ENCODE data around the gene ENOSF1.

Gene ENOSF1

DNA sequence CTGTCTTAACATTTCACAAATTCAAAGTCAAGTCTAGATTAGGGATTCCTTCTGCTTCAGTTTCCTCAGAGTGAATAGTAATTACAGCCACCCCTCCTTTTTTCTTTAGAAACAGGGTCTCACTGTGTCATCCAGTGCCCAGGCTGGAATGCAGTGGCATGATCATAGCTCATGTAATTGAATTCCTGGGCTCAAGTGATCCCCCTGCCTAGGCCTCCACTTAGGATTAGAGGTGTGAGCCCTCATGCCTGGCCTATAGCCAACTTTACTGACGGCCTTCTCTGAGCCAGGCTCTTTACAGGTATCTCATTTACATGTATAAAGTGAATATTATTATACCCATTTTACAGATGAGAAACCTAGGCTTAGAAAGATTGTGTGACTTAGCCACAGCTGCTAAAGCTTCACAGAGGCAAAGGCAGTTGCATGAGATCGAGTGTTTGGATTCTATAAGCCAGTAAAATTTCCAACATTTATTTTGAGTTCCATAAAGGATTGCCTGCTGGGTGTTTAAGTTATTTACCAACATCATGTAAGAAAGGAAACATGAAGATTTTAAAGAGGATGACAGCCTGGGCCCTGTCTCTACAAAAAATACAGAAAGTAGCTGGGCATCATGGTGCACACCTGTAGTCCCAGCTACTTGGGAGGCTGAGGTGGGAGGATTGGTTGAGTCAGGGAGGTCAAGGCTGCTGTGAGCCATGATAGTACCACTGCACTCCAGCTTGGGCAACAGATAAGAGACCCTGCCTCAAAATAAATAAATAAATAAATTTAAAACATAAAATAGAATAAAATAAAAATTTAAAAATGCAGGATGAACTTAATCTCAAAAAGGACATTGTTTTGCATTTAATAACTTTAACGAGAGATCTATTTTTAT is 1.8 kb downstream of the ENOSF1 start:
- TF ChIP-seq, protein P1, sequence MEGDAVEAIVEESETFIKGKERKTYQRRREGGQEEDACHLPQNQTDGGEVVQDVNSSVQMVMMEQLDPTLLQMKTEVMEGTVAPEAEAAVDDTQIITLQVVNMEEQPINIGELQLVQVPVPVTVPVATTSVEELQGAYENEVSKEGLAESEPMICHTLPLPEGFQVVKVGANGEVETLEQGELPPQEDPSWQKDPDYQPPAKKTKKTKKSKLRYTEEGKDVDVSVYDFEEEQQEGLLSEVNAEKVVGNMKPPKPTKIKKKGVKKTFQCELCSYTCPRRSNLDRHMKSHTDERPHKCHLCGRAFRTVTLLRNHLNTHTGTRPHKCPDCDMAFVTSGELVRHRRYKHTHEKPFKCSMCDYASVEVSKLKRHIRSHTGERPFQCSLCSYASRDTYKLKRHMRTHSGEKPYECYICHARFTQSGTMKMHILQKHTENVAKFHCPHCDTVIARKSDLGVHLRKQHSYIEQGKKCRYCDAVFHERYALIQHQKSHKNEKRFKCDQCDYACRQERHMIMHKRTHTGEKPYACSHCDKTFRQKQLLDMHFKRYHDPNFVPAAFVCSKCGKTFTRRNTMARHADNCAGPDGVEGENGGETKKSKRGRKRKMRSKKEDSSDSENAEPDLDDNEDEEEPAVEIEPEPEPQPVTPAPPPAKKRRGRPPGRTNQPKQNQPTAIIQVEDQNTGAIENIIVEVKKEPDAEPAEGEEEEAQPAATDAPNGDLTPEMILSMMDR (IDR thresholded peaks at IDR 0.05; ENCODE audit: low read depth, low read length), result no peak
- Histone ChIP-seq H3K36me3 (no peaks in the 10 kb centered on the region), H3K27me3 (no peaks in the 10 kb centered on the region), H3K9me3 (no peaks in the 10 kb centered on the region), H3K4me1 (no peaks in the 10 kb centered on the region), H3K4me3 (ENCODE audit: low read depth, low read length) (peak overlapping the region; percentile 84)
- no peak for DNase-seq

DNA sequence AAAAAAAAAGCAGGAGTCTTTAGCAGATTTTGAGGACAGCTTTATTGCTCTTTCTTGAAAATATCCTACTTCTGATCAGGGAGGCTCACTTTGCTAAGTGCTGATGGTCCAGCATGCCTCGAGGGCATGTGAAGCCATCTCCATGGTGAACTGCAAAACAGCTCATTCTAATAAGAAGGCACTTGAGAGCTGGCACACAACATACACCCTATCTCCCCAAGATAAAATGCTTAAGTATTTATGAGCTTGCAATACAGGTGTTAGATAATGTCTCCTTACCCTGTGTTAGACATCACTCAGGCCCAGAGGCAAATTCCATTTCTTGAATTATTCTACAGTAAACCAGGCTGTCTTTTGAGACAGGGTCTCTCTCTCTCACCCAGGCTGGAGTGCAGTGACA is 2.7 kb downstream of the ENOSF1 start:
- H3K4me3 ChIP-seq (ENCODE audit: low read depth, low read length), result no peak overlapping the region
- H3K27me3 ChIP-seq, result no peaks in the 10 kb centered on the region
- H3K4me1 ChIP-seq, result no peaks in the 10 kb centered on the region
- TF ChIP-seq, protein P1 (IDR thresholded peaks at IDR 0.05; ENCODE audit: low read depth, low read length), result no peak
- no peaks in the 10 kb centered on the region for H3K9me3 ChIP-seq
- H3K36me3 ChIP-seq, result no peaks in the 10 kb centered on the region
- DNase-seq, result no peak

DNA sequence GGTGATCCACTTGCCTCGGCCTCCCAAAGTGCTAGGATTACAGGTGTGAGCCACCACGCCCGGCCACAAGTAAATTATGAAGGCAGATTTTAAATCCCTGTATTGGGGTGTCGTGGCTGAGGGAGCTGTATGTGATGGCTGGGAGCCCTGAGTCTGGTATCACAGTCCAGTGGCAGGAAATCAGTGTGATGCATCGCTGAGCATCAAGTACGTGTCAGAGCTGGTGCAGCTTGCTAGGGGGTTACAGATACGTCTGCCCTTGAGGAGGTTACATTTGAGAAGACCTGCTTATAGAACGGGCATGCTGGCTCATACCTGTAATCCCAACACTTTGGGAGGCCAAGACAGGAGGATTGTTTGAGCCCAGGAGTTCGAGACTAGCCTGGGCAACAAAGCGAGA is 4.3 kb downstream of the ENOSF1 start:
- DNase-seq, result no peak
- Histone ChIP-seq H3K9me3 (no peaks in the 10 kb centered on the region), H3K4me3 (ENCODE audit: low read depth, low read length) (no peak overlapping the region), H3K27me3 (no peaks in the 10 kb centered on the region), H3K4me1 (no peaks in the 10 kb centered on the region), H3K36me3 (no peaks in the 10 kb centered on the region)
- TF ChIP-seq, protein P1 (IDR thresholded peaks at IDR 0.05; ENCODE audit: low read depth, low read length), result no peak

DNA sequence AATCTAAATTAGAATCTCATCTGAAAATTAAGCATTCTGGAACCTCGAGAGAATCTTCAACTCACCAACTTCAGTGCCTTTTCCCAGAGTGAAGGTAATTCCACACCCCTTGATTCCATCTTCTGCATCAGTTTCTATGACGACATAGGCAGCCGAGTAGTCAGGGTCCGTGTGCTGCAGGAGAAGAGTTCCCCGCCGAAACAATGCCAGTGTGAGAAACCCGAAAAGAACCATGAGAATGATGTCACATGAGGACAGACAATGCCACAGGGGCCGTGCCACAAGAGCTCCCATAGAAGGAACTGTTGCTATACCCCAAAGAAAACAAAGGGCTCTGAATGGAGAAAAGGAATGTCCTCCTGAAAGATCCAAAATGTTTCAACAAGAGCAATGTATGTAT is 6.0 kb downstream of the ENOSF1 start:
- H3K9me3 ChIP-seq, result no peaks in the 10 kb centered on the region
- no peaks in the 10 kb centered on the region for H3K27me3 ChIP-seq
- H3K36me3 ChIP-seq, result no peaks in the 10 kb centered on the region
- no peak for DNase-seq
- H3K4me1 ChIP-seq, result no peaks in the 10 kb centered on the region
- no peak overlapping the region for H3K4me3 ChIP-seq (ENCODE audit: low read depth, low read length)
- TF ChIP-seq, protein P1 (IDR thresholded peaks at IDR 0.05; ENCODE audit: low read depth, low read length), result no peak

DNA sequence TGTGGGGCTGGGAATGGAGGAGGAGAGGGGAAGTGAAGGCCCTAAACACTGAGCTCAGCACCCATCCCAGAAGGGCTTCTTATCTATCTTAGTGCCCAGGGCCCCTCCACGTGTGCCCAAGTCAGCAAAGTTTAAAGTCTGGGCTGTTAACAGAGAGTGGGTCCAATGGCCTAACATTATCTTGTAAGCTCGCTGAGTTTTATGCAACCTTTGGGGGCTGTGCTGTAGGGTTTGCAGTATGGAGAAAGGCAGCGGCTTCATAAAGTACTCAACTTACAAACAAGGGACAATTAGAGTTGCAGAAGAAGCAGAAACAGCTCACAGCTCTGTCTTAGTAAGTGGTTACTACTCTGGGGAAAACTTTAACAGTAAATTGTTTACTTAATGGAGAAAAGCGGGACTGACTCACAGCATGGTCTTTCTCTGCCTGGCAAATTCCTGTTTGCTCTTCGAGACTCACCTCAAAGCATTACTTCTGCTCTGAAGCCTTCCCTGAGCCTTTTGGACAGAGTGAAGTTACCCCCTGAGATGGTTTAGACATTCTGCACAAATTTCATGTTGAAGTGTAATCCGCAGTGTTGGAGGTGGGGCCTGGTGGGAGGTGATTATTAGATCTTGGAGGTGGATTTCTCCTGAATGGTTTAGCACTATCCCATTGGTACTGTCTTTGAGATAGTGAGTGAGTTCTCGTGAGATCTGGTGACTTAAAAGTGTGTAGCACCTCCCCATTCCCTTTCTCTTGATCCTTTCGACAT is 9.0 kb downstream of the ENOSF1 start:
- no peak for DNase-seq
- Histone ChIP-seq H3K27me3 (no peaks in the 10 kb centered on the region), H3K4me1 (no peaks in the 10 kb centered on the region), H3K4me3 (ENCODE audit: low read depth, low read length) (no peak overlapping the region), H3K36me3 (no peaks in the 10 kb centered on the region), H3K9me3 (no peaks in the 10 kb centered on the region)
- TF ChIP-seq, protein P1 (IDR thresholded peaks at IDR 0.05; ENCODE audit: low read depth, low read length), result no peak

DNA sequence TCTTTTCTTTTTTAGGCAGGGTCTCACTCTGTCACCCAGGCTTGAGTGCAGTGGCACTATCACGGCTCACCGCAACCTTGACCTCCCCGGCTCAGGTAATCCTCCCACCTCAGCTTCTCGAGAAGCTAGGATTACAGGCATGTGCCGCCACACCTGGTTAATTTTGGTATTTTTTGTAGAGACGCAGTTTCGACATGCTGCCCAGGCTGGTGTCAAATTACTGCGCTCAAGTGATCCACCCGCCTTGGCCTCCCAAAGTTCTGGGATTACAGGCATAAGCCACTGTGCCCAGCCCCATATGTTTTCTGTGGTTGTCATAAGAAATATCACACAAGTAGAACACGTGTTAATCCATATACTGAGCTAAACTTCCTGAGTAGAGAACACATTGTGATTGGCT is 14.6 kb downstream of the ENOSF1 start:
- no peaks in the 10 kb centered on the region for H3K4me1 ChIP-seq
- H3K36me3 ChIP-seq, result no peaks in the 10 kb centered on the region
- no peak for DNase-seq
- TF ChIP-seq, protein P1 (IDR thresholded peaks at IDR 0.05; ENCODE audit: low read depth, low read length), result no peak
- no peaks in the 10 kb centered on the region for H3K9me3 ChIP-seq
- H3K27me3 ChIP-seq, result no peaks in the 10 kb centered on the region
- no peak overlapping the region for H3K4me3 ChIP-seq (ENCODE audit: low read depth, low read length)
